ENCODE data around the gene AGAP1.

DNA sequence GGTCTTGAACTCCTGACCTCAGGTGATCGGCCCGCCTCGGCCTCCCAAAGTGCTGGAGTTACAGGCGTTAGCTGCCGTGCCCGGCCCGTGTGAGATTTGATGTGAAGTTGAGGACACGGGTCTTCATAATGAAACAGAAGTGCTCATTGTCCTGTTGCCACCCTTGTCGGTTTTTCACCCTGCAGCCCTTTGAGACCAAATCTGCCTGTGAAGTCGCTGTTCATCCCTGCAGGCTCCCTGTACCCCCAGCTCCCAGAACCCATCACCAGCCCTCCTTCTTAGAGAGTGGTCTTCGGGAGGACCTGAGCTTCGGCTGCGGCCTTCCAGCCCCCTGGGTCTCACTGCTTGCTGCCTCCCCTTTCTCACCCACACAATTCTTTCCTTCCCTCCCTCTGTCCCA, 349.1 kb downstream of the AGAP1 start:
- TF ChIP-seq POLR2A (IDR thresholded peaks at IDR 0.05): no peak
- TF ChIP-seq, protein P1, sequence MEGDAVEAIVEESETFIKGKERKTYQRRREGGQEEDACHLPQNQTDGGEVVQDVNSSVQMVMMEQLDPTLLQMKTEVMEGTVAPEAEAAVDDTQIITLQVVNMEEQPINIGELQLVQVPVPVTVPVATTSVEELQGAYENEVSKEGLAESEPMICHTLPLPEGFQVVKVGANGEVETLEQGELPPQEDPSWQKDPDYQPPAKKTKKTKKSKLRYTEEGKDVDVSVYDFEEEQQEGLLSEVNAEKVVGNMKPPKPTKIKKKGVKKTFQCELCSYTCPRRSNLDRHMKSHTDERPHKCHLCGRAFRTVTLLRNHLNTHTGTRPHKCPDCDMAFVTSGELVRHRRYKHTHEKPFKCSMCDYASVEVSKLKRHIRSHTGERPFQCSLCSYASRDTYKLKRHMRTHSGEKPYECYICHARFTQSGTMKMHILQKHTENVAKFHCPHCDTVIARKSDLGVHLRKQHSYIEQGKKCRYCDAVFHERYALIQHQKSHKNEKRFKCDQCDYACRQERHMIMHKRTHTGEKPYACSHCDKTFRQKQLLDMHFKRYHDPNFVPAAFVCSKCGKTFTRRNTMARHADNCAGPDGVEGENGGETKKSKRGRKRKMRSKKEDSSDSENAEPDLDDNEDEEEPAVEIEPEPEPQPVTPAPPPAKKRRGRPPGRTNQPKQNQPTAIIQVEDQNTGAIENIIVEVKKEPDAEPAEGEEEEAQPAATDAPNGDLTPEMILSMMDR (IDR thresholded peaks at IDR 0.05): no peak

All from sigmoid colon (tissue), 3 donors.